Muscle layer of duodenum (tissue), 2 donors: ENCODE measurements around the gene SCAMP4.

Experiments
- H3K27ac ChIP-seq: one replicate; pipeline ENCODE4 v1.7.0; 2013; ENCODE audit warnings: mild to moderate bottlenecking, low read length
- H3K27me3 ChIP-seq: one replicate; pipeline ENCODE4 v1.7.0; 2013; ENCODE audit warnings: low read depth, mild to moderate bottlenecking, control low read depth, low read length
- H3K36me3 ChIP-seq, 2 donors: one replicate each; pipeline ENCODE4 v1.7.0; 2013; ENCODE audit warnings: low read length in 2 of 2, control low read depth in 1 of 2, mild to moderate bottlenecking in 1 of 2; ENCODE audit not compliant: insufficient read depth in 2 of 2, control insufficient read depth in 1 of 2
- H3K4me1 ChIP-seq, 2 donors: one replicate each; pipeline ENCODE4 v1.7.0; 2013; ENCODE audit warnings: low read length in 2 of 2, mild to moderate bottlenecking in 2 of 2, control low read depth in 1 of 2, moderate library complexity in 1 of 2; ENCODE audit not compliant: insufficient read depth in 2 of 2, control insufficient read depth in 1 of 2
- H3K4me3 ChIP-seq, 2 donors: one replicate each; pipeline ENCODE4 v1.7.0; 2013; ENCODE audit warnings: low read length in 2 of 2, low read depth in 1 of 2, mild to moderate bottlenecking in 1 of 2
- H3K9me3 ChIP-seq, 2 donors: one replicate each; pipeline ENCODE4 v1.7.0; 2013; ENCODE audit warnings: low read length in 2 of 2, control low read depth in 1 of 2, mild to moderate bottlenecking in 1 of 2; ENCODE audit not compliant: control insufficient read depth in 1 of 2
- donor health status: healthy.

SCAMP4 gene

DNA sequence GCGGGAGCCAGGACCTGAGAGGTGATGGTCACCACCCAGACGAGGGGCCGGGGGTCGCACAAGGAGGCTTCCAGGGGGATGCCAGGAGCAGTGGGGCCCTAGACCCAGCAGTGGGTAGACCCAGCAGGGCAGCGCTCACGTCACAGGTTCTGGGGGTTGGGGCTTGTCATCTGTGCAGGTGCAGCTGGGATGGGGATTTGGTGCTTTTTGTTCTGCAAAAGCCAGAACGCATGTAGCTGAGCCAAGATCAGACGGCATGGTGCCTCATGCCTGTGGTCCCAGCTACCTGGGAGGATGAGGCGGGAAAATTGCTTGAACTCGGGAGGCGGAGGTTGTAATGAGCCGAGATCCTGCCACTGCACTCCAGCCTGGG is 50.9 kb downstream of the SCAMP4 start:
- Histone ChIP-seq H3K4me1 (peaks cover 0 to 17% of the 10 kb centered on the region in 2 donors), H3K27ac (no peak overlapping the region), H3K36me3 (peaks cover 0 to 11% of the 10 kb centered on the region in 2 donors), H3K4me3 (no peak overlapping the region), H3K27me3 (no peaks in the 10 kb centered on the region), H3K9me3 (no peaks in the 10 kb centered on the region)

DNA sequence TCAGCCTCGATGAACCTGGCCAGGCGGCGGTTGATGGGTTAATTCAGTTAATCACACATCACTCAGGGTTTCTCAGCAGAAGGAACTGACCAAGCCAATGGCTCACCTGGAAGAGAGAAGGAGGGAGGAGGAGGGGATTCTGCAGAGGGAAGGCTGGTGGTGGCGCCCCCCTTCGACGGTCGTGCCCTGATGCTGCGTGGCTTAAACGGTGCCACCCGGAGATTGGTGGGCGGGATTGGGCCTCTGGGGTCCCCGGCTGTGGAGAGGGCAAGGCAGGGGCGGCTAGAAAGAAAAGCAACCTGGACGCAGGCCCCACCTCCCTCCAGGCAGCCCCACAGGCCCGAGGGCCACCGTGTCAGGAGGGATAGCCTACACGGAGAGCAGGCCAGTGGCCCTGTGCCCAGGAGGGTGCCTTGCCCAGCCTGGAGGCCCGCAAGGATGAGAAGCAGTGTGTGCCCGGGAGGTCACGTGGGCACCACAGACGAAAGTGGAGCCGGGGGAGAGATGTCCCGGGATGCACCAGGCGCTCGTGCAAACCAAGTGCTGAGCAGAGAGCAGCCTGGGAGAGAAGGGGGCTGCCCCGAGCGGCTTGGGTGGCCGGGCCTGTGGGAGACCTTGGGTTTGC is 51.8 kb downstream of the SCAMP4 start:
- Histone ChIP-seq H3K27ac (no peak overlapping the region), H3K9me3 (no peaks in the 10 kb centered on the region), H3K4me1 (peaks cover 0 to 17% of the 10 kb centered on the region in 2 donors), H3K27me3 (no peaks in the 10 kb centered on the region), H3K36me3 (peaks cover 0 to 11% of the 10 kb centered on the region in 2 donors), H3K4me3 (no peak overlapping the region)

DNA sequence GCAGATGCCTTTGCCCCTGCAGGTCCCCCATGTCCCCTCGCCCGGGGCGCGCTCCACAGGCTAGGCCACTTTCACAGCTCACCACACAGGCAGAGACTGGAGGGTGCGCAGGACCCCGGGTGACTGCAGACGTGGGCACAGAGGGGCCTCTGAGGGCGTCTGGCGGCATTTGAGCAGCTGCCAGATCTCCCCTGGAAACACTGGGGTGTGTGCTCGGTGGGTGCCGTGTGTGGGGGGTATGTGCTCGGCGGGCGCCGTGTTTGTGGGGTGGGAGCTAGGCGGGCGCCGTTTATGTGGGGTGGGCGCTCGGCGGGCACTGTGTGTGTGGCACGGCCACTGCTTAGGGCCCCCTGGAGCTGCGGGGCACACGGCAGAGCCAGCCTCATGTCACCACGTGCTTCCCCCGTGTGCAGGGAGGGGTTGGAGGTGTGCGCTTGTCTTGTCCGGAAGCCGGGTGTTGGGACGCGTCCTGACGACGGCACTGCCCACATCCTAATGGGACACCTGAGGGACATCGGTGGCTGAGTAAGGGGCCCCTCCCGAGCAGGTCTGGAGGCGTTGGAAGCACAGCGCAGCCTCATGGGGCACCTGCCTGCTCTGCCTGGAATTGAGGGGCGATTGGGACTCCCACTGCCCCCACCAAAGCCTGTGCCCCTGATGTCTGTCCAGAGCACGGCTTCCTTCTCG is 52.5 kb downstream of the SCAMP4 start:
- Histone ChIP-seq H3K9me3 (no peaks in the 10 kb centered on the region), H3K4me1 (peaks cover 0 to 17% of the 10 kb centered on the region in 2 donors), H3K27ac (no peak overlapping the region), H3K36me3 (peaks cover 0 to 12% of the 10 kb centered on the region in 2 donors), H3K4me3 (no peak overlapping the region), H3K27me3 (no peaks in the 10 kb centered on the region)

DNA sequence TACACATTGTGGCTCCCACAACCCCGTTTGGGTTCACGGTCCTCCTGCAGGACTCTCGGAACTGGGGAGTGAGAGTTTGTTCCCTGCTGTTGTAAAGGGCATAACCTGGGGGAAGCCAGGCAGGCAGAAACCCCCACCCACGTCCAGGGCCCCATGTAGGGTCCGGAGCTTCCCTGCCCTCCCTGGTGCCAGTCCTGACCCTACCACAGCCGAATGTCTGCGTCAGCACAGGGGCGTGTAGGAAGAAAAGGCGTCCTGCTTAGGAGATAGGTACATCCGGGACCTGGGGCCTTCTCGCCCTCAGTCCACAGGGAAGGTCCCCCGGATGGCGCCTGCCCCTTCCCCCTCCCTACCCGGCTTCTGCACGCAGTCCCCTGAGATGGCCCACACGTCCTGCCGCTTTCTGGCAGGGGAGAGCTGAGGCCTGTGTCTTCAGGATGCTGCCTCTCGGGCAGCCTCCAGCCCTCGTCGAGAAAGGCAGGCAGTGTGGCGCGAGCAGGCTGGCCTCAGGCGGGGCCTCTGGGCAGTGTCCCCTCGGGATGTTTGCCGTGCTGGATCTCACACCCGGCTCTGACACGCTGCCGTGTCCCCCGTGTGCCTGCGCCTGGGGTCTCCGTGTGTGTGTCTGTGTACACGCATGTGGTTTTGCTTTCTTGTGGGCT is 54.9 kb downstream of the SCAMP4 start:
- H3K9me3 ChIP-seq = no peaks in the 10 kb centered on the region
- no peak overlapping the region for H3K4me3 ChIP-seq
- peaks cover 0 to 17% of the 10 kb centered on the region in 2 donors for H3K4me1 ChIP-seq
- no peaks in the 10 kb centered on the region for H3K27me3 ChIP-seq
- H3K36me3 ChIP-seq = peaks cover 0 to 7% of the 10 kb centered on the region in 2 donors
- no peak overlapping the region for H3K27ac ChIP-seq

DNA sequence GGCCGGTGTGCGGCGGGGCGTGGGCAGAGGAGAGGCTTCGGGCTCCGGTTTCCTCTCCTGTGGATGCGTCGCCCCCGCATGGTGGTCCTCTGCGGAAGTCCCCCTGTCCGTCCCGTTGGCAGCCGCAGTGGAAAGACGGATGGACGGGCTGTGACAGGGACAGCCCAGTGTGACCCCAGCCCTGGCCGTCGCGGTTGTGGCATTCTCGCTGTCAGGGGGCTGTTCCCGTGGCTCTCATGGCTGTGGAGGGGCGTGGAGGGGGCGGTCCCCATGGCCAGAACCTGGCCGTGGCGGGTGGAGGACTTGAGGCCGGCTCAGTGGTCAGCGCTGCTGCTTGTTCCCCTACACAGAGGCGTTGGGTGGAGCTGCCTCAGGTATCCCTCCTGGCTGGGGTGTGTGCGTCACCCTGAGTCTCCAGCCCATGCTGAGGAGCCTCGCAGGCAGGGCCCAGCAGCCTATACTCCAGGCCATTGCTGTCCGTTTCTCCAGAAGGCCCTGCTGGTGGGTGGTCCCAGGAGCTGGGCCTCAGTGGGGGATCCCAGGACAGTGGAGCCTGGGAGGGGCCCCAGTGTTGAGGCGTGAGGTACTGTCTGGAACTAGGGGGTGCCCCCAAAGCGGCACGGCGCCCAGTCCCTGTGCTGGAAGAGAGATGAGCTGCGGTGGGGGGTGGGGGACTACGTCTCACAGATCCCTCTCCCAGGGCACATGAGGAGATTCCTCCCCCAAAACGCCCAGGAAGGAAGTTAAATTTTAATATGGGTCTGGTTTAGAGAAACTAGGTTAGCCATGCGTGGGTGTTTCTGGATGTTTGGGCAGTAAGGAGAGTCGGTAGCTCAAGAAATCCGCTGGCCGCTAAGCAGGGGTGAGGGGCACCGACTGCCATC is 56.0 kb downstream of the SCAMP4 start:
- Histone ChIP-seq H3K4me3 (no peak overlapping the region), H3K27ac (no peak overlapping the region), H3K27me3 (no peaks in the 10 kb centered on the region), H3K9me3 (no peaks in the 10 kb centered on the region), H3K36me3 (peaks cover 3 to 7% of the 10 kb centered on the region in 2 donors), H3K4me1 (peaks cover 0 to 13% of the 10 kb centered on the region in 2 donors)

DNA sequence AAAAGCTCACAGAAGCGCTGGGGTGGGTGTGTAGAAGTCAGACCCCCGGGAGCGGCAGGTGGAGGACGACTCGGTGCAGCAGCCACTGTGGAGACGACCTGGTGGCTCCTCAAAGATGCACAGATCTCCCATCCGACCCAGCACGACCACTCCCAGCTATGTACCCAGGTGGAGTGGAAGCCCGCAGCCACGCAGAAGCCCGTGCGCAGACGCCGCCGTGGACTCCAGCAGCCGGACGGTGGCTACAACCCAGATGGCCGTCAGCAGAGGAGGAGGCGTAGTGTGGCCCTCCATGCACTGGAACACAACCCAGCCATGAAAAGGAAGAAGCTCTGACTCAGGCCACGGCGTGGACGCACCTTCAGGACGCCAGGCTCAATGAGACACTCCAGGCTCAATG is 57.5 kb downstream of the SCAMP4 start:
- H3K4me3 ChIP-seq = no peak overlapping the region
- H3K4me1 ChIP-seq = peaks cover 0 to 3% of the 10 kb centered on the region in 2 donors
- no peaks in the 10 kb centered on the region for H3K27me3 ChIP-seq
- no peak overlapping the region for H3K27ac ChIP-seq
- no peaks in the 10 kb centered on the region for H3K9me3 ChIP-seq
- peaks cover 3 to 7% of the 10 kb centered on the region in 2 donors for H3K36me3 ChIP-seq

DNA sequence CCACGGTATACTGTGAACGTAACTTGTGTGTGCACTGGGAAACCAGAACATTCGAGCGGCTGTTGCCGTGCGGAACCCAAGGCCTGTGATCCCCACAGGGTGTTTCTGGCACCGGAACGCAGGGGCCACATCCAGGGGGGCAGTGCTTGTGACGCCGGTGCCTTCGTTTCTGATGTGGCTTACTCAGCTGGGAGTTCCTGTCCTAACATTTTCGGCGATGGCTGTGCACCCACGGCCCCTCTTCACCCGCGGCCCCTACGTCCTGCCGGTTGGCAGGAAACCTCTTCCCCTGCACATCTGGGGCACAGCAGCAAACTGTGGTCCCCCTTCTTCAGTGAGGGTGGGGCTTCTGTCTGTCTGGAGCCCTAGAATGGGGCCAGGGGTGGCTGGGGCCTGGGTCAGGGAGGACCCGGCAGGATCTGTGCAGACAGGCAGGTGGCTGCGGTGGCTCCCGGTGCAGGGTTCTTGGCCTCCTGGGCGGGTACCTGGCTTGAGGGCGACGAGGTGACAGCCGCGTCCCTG is 61.9 kb downstream of the SCAMP4 start:
- Histone ChIP-seq H3K4me1 (peaks cover 0 to 4% of the 10 kb centered on the region in 2 donors), H3K9me3 (no peaks in the 10 kb centered on the region), H3K27me3 (no peaks in the 10 kb centered on the region), H3K36me3 (peaks cover 3 to 21% of the 10 kb centered on the region in 2 donors), H3K27ac (no peak overlapping the region), H3K4me3 (no peak overlapping the region)

DNA sequence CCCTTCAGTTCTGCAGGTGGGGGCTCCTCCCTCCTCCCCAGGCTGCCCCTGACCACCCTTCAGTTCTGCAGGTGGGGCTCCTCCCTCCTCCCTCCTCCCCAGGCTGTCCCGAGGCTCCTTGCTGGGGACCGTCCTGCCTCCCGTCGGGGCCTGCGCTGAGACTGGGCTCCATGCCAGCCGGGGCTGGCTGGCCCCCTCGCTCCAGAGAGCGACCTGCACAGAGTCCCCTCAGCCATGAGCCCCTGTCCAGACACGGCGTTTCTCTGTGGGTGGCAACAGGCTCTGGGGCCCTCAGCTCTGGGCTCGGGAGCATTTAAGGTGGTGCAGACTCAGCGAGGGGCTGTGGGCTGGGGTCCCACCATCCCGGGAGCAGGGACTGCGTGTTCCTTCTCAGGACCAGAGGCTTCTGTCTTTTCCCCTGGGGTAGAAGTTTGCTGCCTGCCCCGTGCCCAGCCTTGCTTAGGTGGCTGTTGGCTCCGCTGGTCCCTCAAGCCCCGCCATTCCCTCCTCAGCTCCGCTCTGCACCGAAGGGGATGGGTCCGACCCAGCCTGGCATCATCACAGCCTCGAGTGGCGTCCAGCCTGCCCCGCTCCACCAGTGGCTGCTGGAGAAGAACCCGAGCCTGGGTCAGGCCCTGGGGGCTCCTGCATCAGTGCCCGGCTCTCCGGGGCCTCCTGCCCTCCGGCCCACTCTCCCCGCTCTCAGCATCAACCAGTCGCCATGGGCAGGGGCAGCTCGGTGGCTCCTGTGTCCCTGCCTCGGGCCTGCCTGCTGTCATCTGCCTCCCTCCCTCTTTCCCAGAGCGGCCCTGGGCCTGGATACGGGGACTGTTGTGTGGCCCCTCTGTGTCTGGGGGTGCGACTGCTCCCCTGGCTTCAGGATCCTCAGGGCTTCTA is 63.3 kb downstream of the SCAMP4 start:
- H3K36me3 ChIP-seq = peaks cover 3 to 14% of the 10 kb centered on the region in 2 donors
- H3K9me3 ChIP-seq = no peaks in the 10 kb centered on the region
- peaks cover 0 to 4% of the 10 kb centered on the region in 2 donors for H3K4me1 ChIP-seq
- H3K27me3 ChIP-seq = no peaks in the 10 kb centered on the region
- H3K27ac ChIP-seq = no peak overlapping the region
- H3K4me3 ChIP-seq = no peak overlapping the region

DNA sequence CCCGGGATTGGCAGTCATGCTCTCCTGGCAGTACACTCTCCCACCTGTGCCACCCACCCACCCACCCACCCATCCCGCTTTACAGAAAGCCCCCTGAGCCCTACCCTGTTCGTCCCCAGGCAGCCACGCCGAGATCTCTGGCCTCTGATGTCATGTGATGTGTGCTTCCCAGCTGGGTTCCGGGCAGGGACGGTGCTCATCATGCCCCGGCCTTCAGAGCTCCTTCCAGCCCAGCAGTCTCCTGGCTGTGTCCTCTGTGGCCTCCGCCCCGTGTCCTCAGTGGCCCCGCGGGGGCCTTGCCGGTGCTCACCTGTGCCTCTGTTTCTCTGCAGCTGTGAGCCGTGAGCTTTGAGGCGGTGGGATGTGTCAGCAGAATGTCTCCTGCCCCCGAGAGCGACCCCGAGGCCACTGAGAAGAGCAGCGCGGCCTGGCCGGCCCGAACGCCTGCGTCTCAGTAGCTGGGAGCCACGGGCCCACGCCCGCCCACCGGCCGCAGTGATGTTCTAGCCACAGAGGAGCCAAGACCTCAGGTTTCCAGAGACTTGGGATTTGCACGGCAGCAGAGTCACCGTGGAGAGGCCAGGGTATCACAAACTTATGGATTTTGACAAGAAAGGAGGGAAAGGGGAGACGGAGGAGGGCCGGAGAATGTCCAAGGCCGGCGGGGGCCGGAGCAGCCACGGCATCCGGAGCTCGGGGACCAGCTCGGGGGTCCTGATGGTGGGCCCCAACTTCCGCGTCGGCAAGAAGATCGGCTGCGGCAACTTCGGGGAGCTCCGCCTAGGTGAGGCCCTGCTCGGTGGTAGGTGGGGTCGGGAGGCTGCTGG is 64.2 kb downstream of the SCAMP4 start:
- no peak overlapping the region for H3K27ac ChIP-seq
- H3K4me3 ChIP-seq = no peak overlapping the region
- no peaks in the 10 kb centered on the region for H3K27me3 ChIP-seq
- H3K36me3 ChIP-seq = peaks cover 3 to 14% of the 10 kb centered on the region in 2 donors
- peaks cover 0 to 4% of the 10 kb centered on the region in 2 donors for H3K4me1 ChIP-seq
- H3K9me3 ChIP-seq = no peaks in the 10 kb centered on the region
